HG02623 (cell line): Measurements from ENCODE around the gene HTR3D.
"Not testable (repeated sequence)": the region's sequence is repeated elsewhere in the genome, so short reads cannot be mapped to it uniquely, and the experiment has no call there.

Experiments
- ATAC-seq: cut with Tn5 transposase; IDR thresholded peaks from one replicate; pipeline ENCODE4 v1.9.1; 2021; ENCODE audit warnings: moderate library complexity; ENCODE audit not compliant: unreplicated experiment

Gene HTR3D

DNA sequence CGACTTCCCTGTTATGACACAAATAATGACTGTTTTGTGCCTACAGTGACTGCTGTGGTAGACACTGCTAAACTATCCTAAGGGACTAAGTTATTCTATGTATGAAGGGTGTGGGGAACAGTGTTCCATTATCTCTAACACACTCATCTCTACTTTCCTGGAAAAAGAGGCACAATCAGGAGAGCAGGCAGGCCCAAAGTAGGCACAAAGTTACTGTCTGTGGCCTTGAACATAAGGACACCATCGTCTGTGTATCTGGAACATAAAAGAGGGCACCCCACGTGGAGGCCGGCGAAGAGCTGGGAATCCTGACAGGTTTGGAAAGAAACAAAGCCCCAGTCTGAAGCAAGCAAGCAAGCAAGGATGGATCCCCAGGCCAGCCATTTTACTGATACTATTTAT lies 15.4 kb upstream of the HTR3D start:
- ATAC-seq: no peak

GRCh38 chr3:184016811-184017671 lies 14.5 kb upstream of the HTR3D start:
- ATAC-seq: peak; percentile 60

GRCh38 chr3:184017672-184018423 lies 13.7 kb upstream of the HTR3D start, which contains the start of gene ABCC5:
Gene ABCC5, minus strand, starts transcription at chr3:184017884. Its CDS starts 3,492 bp downstream, at chr3:184014392.
- peak; percentile 97 for ATAC-seq

DNA sequence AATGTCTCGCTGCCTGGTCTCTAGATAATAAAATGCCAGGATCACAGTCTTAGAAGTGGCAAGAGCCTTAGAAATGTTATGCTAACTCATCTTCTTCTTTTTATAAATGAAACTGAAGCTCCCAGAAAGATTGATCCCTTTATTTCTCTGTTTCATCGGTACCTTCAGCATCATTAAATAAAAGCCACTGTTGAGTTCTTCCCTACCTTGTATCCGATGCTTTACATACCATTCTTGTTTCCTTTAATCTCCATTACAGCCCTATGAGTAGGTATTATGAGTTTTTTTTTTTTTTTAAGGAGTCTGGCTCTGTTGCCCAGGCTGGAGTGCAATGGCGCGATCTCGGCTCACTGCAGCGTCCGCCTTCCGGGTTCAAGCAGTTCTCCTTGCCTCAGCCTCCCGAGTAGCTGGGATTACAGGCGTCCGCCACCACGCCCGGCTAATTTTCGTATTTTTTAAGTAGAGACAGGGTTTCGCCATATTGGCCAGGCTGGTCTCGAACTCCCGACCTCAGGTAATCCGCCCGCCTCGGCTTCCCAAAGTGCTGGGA lies 13.0 kb upstream of the HTR3D start:
- no peak for ATAC-seq

DNA sequence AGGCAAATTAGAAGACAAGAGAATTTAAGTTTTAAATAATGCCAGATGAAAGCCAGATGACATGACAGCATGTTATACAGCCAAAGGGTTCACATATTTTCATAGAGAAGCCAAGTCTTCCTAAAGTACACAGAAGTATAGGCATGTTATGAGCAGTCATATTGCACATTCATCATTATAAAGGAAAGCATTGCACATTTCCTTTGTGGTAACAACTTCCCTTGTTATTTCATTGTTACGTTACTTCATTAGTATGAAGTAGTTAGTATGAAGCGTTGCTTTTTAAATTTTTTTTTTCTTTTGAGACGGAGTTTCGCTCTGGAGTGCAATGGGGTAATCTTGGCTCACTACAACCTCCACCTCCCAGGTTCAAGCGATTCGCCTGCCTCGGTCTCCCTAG lies 9.2 kb upstream of the HTR3D start:
- no peak for ATAC-seq

- not testable (repeated sequence) for ATAC-seq
These were observed 6.3 kb upstream of the HTR3D start for GRCh38 chr3:184025256-184025655.

- not testable (repeated sequence) for ATAC-seq
These were observed 3.2 kb upstream of the HTR3D start for GRCh38 chr3:184028275-184028890.

DNA sequence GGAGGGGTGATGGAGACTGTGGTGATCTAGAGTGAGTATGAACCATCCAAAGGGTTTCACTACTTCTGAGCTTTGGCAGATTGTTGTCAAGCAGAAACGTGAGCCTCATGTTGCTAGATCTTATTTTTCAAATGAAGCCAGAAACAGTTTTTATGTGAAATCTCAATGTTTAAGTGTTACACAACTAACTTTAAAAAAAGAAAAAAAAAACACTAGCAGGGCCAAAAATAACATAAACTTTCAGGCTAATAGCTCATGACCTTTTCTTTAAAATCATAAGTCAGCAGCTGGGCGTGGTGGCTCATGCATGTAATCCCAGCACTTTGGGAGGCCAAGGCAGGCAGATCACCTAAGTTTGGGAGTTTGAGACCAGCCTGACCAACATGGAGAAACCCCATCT lies 2.1 kb upstream of the HTR3D start:
- no peak for ATAC-seq

GRCh38 chr3:184030536-184030935 lies 1.0 kb upstream of the HTR3D start:
- ATAC-seq: no peak

- no peak for ATAC-seq
These were observed 6.3 kb downstream of the HTR3D start for GRCh38 chr3:184037816-184038215.

DNA sequence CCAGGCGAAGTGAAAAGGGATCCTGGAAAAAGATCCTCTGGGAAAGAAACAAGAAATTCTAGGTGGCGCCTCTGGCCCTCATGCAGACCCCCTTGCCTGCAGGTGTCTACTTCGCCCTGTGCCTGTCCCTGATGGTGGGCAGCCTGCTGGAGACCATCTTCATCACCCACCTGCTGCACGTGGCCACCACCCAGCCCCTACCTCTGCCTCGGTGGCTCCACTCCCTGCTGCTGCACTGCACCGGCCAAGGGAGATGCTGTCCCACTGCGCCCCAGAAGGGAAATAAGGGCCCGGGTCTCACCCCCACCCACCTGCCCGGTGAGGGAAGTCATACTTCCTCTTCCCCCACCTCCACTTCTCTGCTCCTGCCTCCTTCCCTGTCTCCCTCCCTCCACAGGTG lies 6.8 kb downstream of the HTR3D start:
- ATAC-seq: not testable (repeated sequence)

GRCh38 chr3:184039414-184039813 lies 7.9 kb downstream of the HTR3D start:
- ATAC-seq: no peak

DNA sequence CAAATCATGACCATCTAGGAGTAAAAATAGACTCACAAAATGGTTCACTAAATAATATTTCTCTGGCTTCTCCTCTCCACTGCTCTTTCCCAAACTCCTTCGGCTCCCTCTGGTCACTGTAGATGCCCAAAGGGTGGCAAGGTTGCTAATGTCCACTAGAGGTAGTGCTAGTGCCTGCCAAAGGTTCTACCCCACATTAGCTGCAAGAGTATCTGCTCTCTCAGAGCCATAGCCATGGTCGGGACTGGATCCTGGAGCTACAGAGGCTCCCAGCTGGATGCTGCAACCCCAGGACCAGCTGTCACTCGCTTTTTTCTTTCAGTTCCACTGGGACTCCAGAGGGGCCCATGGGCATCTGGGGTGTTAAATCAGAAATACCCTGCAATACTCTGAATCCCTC lies 8.5 kb downstream of the HTR3D start:
- no peak for ATAC-seq

GRCh38 chr3:184042617-184043016 lies 11.1 kb downstream of the HTR3D start:
- no peak for ATAC-seq

- no peak for ATAC-seq
These were observed 14.5 kb downstream of the HTR3D start for GRCh38 chr3:184045995-184046394.

DNA sequence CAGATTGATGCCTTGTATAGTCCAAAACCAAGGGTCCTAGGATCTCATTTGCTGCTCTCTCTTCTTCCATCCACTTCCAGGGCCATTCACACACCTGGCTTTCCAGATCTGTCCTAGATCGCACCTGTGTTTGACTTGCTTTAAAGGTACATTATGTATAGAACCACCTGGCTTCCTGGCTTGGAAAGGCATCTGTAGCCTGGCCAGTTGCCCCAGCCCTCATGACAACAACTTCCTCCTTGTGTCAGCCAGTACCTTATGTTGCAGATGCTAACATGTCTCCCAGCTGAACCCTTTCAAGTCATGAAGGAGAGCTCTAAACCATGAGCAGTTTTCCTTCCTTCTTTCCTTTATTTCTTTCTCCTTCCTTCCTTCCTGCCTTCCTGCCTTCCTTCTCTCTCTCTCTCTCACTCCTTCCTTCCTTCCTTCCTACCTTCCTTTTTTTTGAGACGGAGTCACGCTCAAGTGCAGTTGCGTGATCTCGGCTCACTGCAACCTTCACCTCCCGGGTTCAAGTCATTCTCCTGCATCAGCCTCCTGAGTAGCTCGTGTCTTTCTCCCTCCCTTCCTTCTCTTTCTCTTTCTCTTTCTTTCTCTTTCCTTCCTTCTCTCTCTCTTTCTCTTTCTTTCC lies 18.8 kb downstream of the HTR3D start:
- ATAC-seq: no peak

DNA sequence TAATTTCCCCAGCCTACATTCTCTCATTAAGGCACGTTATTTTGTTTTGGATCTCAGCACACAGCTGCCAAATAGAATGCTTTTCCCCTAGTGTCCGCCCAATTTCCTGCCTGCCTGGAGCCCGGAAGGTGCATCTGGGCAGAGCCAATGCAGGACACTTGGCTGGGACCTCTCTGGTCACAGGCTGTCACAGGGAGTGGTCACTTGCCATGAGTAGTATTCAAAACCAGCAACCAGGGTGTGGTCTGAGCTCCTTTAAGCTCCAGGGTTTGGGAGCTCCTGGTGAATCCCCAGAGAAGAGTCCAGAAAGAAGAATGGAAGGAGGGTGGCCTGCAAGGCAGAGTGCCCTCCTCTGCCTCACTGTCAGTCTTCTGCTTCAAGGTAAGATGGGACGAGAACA lies 21.2 kb downstream of the HTR3D start, which contains the start of gene HTR3C:
TSS of gene HTR3C (plus strand) at position 281 of the 400 bp plus-strand sequence. CDS start at position 315, 34 bp downstream.
- ATAC-seq: no peak

GRCh38 chr3:184058029-184058428 lies 26.5 kb downstream of the HTR3D start:
- ATAC-seq: no peak

GRCh38 chr3:184059424-184059823 lies 27.9 kb downstream of the HTR3D start:
- ATAC-seq: no peak

- ATAC-seq: no peak
These were observed 31.1 kb downstream of the HTR3D start for GRCh38 chr3:184062637-184063036.

- ATAC-seq: no peak
These were observed 34.7 kb downstream of the HTR3D start for GRCh38 chr3:184066211-184066610.
